ENCODE results near the gene RIPK3.

RIPK3 gene

DNA sequence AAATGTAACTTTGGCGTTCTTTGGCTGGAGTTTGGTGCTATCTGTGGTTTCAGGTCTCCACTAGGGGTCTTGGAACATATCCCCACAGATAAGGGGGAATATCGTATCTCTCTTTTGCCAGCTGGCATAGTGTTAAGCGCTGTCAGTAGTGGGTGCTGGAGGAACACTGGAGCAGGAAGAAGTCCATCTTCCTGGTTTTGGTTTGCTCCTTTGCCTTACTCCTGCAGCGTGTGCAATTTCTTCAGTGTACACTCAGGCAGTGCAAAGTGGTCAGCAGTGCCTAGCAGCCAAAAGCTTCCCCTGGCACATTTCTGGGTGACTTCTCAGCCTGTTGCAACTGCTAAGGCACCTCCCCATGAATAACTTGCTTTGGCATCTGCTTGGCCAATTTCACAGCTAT is 11.7 kb upstream of the RIPK3 start:
- Histone ChIP-seq H3K4me3 (ENCODE audit: low read length) (no peak overlapping the region), H3K27me3 (ENCODE audit: control insufficient read depth, insufficient read depth, low read length) (no peaks in the 10 kb centered on the region), H3K36me3 (ENCODE audit: control insufficient read depth, insufficient read depth, low read length) (no peaks in the 10 kb centered on the region), H3K27ac (ENCODE audit: low read depth, low read length) (no peak overlapping the region), H3K4me1 (ENCODE audit: control insufficient read depth, insufficient read depth, low read length) (no peaks in the 10 kb centered on the region), H3K9ac (ENCODE audit: low read length) (no peak overlapping the region)

GRCh38 chr14:24349742-24350141 is 10.0 kb upstream of the RIPK3 start:
- Histone ChIP-seq H3K27me3 (ENCODE audit: control insufficient read depth, insufficient read depth, low read length) (no peaks in the 10 kb centered on the region), H3K4me3 (ENCODE audit: low read length) (no peak overlapping the region)

GRCh38 chr14:24348186-24348585 is 8.4 kb upstream of the RIPK3 start:
- H3K9ac ChIP-seq (ENCODE audit: low read length), result no peak overlapping the region
- no peak overlapping the region for H3K27ac ChIP-seq (ENCODE audit: low read depth, low read length)
- no peak overlapping the region for H3K4me3 ChIP-seq (ENCODE audit: low read length)
- H3K27me3 ChIP-seq (ENCODE audit: control insufficient read depth, insufficient read depth, low read length), result no peaks in the 10 kb centered on the region
- no peaks in the 10 kb centered on the region for H3K4me1 ChIP-seq (ENCODE audit: control insufficient read depth, insufficient read depth, low read length)
- H3K36me3 ChIP-seq (ENCODE audit: control insufficient read depth, insufficient read depth, low read length), result no peaks in the 10 kb centered on the region

More at GRCh38 chr14:24349742-24350141, 10.0 kb upstream of the RIPK3 start:
- H3K27ac ChIP-seq (ENCODE audit: low read depth, low read length), result no peak overlapping the region
- H3K36me3 ChIP-seq (ENCODE audit: control insufficient read depth, insufficient read depth, low read length), result no peaks in the 10 kb centered on the region
- no peaks in the 10 kb centered on the region for H3K4me1 ChIP-seq (ENCODE audit: control insufficient read depth, insufficient read depth, low read length)
- H3K9ac ChIP-seq (ENCODE audit: low read length), result no peak overlapping the region

DNA sequence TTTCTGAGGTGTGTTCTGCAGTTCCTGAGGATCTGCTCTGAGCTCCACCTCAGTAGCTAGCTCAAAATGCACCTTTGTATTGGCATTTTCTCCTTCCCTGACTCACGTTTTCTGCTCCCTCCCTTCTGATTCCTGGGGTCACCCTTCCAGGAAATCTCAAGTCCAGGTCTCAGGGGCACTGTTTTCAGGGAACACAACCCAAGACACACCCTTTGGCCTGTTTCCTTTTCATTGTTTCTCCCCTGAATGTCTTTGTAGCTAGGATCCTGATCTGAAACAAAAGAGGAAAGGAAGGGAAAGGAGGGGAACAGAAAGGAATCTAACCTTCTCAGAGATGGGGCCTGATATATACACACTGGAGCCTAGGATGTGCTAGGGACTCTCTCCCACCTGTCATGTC is 7.3 kb upstream of the RIPK3 start:
- no peak overlapping the region for H3K4me3 ChIP-seq (ENCODE audit: low read length)
- H3K9ac ChIP-seq (ENCODE audit: low read length), result no peak overlapping the region
- no peaks in the 10 kb centered on the region for H3K36me3 ChIP-seq (ENCODE audit: control insufficient read depth, insufficient read depth, low read length)
- no peak overlapping the region for H3K27ac ChIP-seq (ENCODE audit: low read depth, low read length)
- H3K27me3 ChIP-seq (ENCODE audit: control insufficient read depth, insufficient read depth, low read length), result no peaks in the 10 kb centered on the region
- no peaks in the 10 kb centered on the region for H3K4me1 ChIP-seq (ENCODE audit: control insufficient read depth, insufficient read depth, low read length)

DNA sequence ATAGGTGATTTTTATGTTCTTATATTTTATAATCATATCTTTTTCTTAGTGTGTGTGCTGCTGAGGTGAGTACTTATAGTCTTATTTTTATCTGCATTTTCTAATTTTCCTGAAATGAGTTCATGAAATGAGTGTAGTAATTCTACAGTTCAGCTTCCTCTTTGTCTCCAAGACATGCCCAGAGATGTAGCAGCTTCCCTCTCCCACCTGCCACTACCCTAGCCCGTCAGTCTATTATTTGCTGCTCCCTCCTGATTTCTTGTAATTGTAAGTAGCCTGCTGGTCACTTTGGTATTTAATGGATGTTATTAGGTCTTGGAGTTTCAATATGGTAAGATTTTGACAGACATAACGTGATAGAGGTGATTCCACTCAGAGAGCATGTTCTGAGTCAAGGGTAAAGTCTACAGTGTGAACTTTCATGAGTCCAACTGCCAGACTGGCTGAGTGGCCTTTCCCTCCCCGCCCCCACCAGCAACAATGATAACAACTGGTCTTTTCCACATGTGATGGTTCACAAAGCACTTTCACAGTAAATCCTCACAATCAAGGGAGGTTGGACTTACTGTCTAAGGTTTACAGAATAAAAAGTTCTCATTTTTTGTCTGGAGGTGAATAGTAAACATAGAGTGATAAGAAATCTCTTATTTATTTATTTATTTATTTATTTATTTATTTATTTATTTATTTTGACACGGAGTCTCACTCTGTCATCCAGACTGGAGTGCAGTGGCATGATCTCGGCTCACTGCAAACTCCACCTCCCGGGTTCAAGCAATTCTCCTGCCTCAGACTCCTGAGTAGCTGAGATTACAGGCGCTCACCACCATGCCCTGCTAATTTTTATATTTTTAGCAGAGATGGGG is 4.2 kb upstream of the RIPK3 start:
- Histone ChIP-seq H3K4me1 (ENCODE audit: control insufficient read depth, insufficient read depth, low read length) (no peaks in the 10 kb centered on the region), H3K9ac (ENCODE audit: low read length) (no peak overlapping the region), H3K27me3 (ENCODE audit: control insufficient read depth, insufficient read depth, low read length) (no peaks in the 10 kb centered on the region), H3K4me3 (ENCODE audit: low read length) (no peak overlapping the region), H3K27ac (ENCODE audit: low read depth, low read length) (no peak overlapping the region), H3K36me3 (ENCODE audit: control insufficient read depth, insufficient read depth, low read length) (no peaks in the 10 kb centered on the region)

DNA sequence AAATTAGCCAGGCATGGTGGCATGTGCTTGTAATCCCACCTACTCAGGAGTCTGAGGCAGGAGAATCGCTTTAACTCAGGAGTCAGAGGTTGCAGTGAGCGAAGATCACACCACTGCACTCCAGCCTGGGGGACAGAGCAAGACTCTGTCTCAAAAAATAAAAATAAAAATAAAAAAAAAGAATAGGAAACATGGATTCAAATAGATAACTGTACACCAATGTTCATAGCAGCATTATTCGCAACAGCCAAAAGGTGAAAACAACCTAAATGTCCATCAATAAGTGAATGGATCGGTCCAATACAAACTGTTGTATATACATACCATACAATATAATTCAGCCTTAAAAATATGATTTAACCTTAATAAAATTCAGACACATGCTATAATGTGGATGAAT is 3.1 kb upstream of the RIPK3 start:
- no peaks in the 10 kb centered on the region for H3K27me3 ChIP-seq (ENCODE audit: control insufficient read depth, insufficient read depth, low read length)
- H3K27ac ChIP-seq (ENCODE audit: low read depth, low read length), result no peak overlapping the region
- no peak overlapping the region for H3K4me3 ChIP-seq (ENCODE audit: low read length)
- H3K36me3 ChIP-seq (ENCODE audit: control insufficient read depth, insufficient read depth, low read length), result no peaks in the 10 kb centered on the region
- H3K9ac ChIP-seq (ENCODE audit: low read length), result no peak overlapping the region
- H3K4me1 ChIP-seq (ENCODE audit: control insufficient read depth, insufficient read depth, low read length), result no peaks in the 10 kb centered on the region

DNA sequence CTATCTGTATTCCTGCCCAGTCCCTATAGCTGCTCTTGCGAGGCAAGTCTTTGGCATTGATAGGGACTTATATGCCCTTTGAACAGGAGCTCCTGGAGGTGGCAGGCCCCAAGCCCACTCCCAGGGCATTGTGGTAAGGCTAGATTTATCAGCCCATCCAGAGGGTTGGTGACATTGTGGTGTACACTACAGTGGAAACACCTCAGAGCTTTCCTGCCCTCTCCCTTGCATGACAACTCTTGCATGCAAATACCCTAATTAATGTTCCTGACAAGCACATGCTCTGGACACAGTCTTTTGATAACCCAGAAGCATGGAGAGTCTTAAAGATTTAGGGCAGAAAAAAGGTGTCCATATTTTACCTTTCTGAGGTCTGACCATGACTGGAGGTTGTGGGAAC is 815 bp upstream of the RIPK3 start:
- Histone ChIP-seq H3K36me3 (ENCODE audit: control insufficient read depth, insufficient read depth, low read length) (peaks cover 2% of the 10 kb centered on the region), H3K4me3 (ENCODE audit: low read length) (no peak overlapping the region), H3K9ac (ENCODE audit: low read length) (no peak overlapping the region), H3K4me1 (ENCODE audit: control insufficient read depth, insufficient read depth, low read length) (no peaks in the 10 kb centered on the region), H3K27ac (ENCODE audit: low read depth, low read length) (no peak overlapping the region), H3K27me3 (ENCODE audit: control insufficient read depth, insufficient read depth, low read length) (peaks cover 2% of the 10 kb centered on the region)

DNA sequence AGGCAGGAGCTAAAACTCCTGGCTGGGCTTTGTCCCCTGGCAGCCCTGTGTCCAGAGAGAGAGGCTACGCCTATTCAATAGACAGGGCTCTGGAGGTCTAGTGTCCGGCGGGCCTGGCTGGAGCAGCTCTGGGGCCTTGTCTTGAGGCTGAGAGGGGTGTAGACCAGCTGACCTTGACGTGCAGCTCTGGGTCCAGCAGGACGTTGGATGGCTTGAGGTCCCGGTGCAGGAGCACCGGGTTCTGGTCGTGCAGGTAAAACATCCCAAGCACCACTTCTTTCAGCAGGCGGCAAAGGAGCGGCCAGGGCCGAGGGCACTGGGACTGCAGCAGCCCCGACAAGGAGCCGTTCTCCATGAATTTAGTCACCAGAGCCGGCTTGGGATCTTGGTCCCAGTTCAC is 948 bp downstream of the RIPK3 start:
- Histone ChIP-seq H3K27me3 (ENCODE audit: control insufficient read depth, insufficient read depth, low read length) (peaks cover 10% of the 10 kb centered on the region), H3K27ac (ENCODE audit: low read depth, low read length) (no peak overlapping the region)

GRCh38 chr14:24337824-24338175 is 2.0 kb downstream of the RIPK3 start:
- H3K27me3 ChIP-seq (ENCODE audit: control insufficient read depth, insufficient read depth, low read length), result peaks cover 10% of the 10 kb centered on the region
- H3K4me3 ChIP-seq (ENCODE audit: low read length), result peak overlapping the region; percentile 19
- H3K27ac ChIP-seq (ENCODE audit: low read depth, low read length), result no peak overlapping the region
- no peaks in the 10 kb centered on the region for H3K4me1 ChIP-seq (ENCODE audit: control insufficient read depth, insufficient read depth, low read length)
- H3K36me3 ChIP-seq (ENCODE audit: control insufficient read depth, insufficient read depth, low read length), result peaks cover 2% of the 10 kb centered on the region
- H3K9ac ChIP-seq (ENCODE audit: low read length), result no peak overlapping the region

More for the DNA sequence above, 948 bp downstream of the RIPK3 start:
- H3K4me1 ChIP-seq (ENCODE audit: control insufficient read depth, insufficient read depth, low read length), result no peaks in the 10 kb centered on the region
- peaks cover 2% of the 10 kb centered on the region for H3K36me3 ChIP-seq (ENCODE audit: control insufficient read depth, insufficient read depth, low read length)
- H3K4me3 ChIP-seq (ENCODE audit: low read length), result peak overlapping the region; percentile 78
- H3K9ac ChIP-seq (ENCODE audit: low read length), result no peak overlapping the region

GRCh38 chr14:24337144-24337823 is 2.5 kb downstream of the RIPK3 start:
- Histone ChIP-seq H3K9ac (ENCODE audit: low read length) (no peak overlapping the region), H3K27me3 (ENCODE audit: control insufficient read depth, insufficient read depth, low read length) (peaks cover 10% of the 10 kb centered on the region), H3K27ac (ENCODE audit: low read depth, low read length) (no peak overlapping the region), H3K36me3 (ENCODE audit: control insufficient read depth, insufficient read depth, low read length) (peaks cover 2% of the 10 kb centered on the region), H3K4me1 (ENCODE audit: control insufficient read depth, insufficient read depth, low read length) (no peaks in the 10 kb centered on the region), H3K4me3 (ENCODE audit: low read length) (no peak overlapping the region)

- H3K27ac ChIP-seq (ENCODE audit: low read depth, low read length), result no peak overlapping the region
- no peaks in the 10 kb centered on the region for H3K4me1 ChIP-seq (ENCODE audit: control insufficient read depth, insufficient read depth, low read length)
- peaks cover 2% of the 10 kb centered on the region for H3K36me3 ChIP-seq (ENCODE audit: control insufficient read depth, insufficient read depth, low read length)
- peaks cover 10% of the 10 kb centered on the region for H3K27me3 ChIP-seq (ENCODE audit: control insufficient read depth, insufficient read depth, low read length)
- H3K4me3 ChIP-seq (ENCODE audit: low read length), result no peak overlapping the region
- H3K9ac ChIP-seq (ENCODE audit: low read length), result no peak overlapping the region
Measured at GRCh38 chr14:24335461-24336171, 4.2 kb downstream of the RIPK3 start.

DNA sequence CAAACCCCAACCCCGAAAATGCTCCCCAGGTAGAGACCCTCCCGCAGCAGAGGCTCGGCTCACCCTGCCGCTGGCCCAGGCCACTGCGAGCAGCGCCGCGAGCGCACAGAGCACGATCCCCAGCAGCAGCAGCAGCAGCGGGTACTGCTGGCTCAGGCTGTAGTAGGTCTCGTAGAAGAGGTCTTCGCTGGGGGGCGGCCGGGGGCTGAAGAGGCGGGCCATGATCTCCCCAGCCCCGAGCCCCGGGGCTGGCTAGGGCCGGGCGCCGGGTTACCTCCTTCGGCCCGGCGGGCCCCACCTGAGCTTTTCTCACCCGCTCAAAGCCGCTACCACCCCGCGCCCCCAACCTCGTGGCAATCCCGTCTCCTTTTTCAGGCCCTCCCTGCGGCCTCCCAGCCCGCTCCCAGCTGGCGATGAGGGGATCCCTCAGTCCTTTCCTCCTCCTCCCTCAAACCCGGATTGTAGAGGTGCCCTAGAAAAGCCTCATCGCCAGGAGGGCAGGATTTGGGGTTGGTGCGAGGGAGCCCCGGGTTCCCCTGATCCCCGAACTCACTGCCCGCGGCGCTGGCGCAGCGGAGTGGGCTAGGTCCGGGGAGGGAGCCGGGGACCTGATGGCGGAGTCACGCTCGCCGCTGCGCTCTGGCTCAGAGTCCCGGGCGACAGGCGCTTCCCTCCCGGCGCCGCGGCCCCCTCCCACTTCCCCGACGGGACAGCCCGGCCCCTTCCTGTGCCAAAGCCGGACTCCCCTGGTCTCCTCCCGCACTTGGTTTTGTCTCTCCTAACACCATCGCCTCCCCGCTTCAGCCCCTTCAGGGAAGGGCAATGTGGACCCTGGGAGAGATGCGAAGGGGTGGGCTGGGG is 5.1 kb downstream of the RIPK3 start, which contains the start of gene ADCY4:
Gene ADCY4, minus strand, starts transcription at position 641 of the 861 bp plus-strand sequence. Its CDS starts 419 bp downstream, at position 222.
- Histone ChIP-seq H3K27ac (ENCODE audit: low read depth, low read length) (no peak within 1 kb of the TSS), H3K4me3 (ENCODE audit: low read length) (peak within 1 kb of the TSS; percentile 50), H3K4me1 (ENCODE audit: control insufficient read depth, insufficient read depth, low read length) (no peaks in the 10 kb centered on the region), H3K27me3 (ENCODE audit: control insufficient read depth, insufficient read depth, low read length) (peaks cover 13% of the 10 kb centered on the region), H3K9ac (ENCODE audit: low read length) (no peak within 1 kb of the TSS), H3K36me3 (ENCODE audit: control insufficient read depth, insufficient read depth, low read length) (peaks cover 2% of the 10 kb centered on the region)

Data from rectal smooth muscle tissue (tissue), 1 donor.